ENCODE data around the gene CLIC6. TPM values are rescaled to one million over a fixed set of nuclear protein-coding genes. Genes with fewer than 3 reads are reported as not detected.

CLIC6 gene
- total and polyA plus RNA-seq, 5 donors from 2014 or later = not detected

- ATAC-seq (ENCODE audit: low read depth in 2 of 2) (no peak), DNase-seq (no peak)
- Mint-ChIP-seq H3K27ac (no peak overlapping the region), H3K36me3 (no peaks in the 10 kb centered on the region), H3K27me3 (peaks cover 49% of the 10 kb centered on the region), H3K4me3 (no peak overlapping the region), H3K4me1 (no peaks in the 10 kb centered on the region), H3K9me3 (peaks cover 0 to 2% (median 0%) of the 10 kb centered on the region in 7 donors)
- H3K9me3 ChIP-seq (ENCODE audit: control insufficient read depth in 2 of 2, low read length in 2 of 2) = no peaks in the 10 kb centered on the region
- H3K4me3 ChIP-seq (ENCODE audit: low read depth, low read length) = no peak overlapping the region
- H3K36me3 ChIP-seq (ENCODE audit: control insufficient read depth, insufficient read depth, low read length) = no peaks in the 10 kb centered on the region
- no peak overlapping the region for H3K27ac ChIP-seq (ENCODE audit: insufficient read depth, low read length, poor library complexity, severe bottlenecking)
- no peaks in the 10 kb centered on the region for H3K4me1 ChIP-seq (ENCODE audit: control insufficient read depth, insufficient read depth, low read length, poor library complexity, severe bottlenecking)
- H3K27me3 ChIP-seq (ENCODE audit: control insufficient read depth, insufficient read depth, low read length) = peaks cover 7% of the 10 kb centered on the region
Measured at GRCh38 chr21:34688715-34689114, 19.9 kb downstream of the CLIC6 start.

- peaks cover 5% of the 10 kb centered on the region for H3K27me3 ChIP-seq (ENCODE audit: control insufficient read depth, insufficient read depth, low read length)
- Mint-ChIP-seq H3K4me1 (no peaks in the 10 kb centered on the region), H3K27me3 (peaks cover 47% of the 10 kb centered on the region), H3K36me3 (no peaks in the 10 kb centered on the region), H3K4me3 (no peak overlapping the region), H3K9me3 (peaks cover 0 to 2% (median 0%) of the 10 kb centered on the region in 7 donors), H3K27ac (no peak overlapping the region)
- ATAC-seq (ENCODE audit: low read depth in 2 of 2) (no peak), DNase-seq (no peak)
- H3K9me3 ChIP-seq (ENCODE audit: control insufficient read depth in 2 of 2, low read length in 2 of 2) = no peaks in the 10 kb centered on the region
- H3K27ac ChIP-seq (ENCODE audit: insufficient read depth, low read length, poor library complexity, severe bottlenecking) = no peak overlapping the region
- H3K36me3 ChIP-seq (ENCODE audit: control insufficient read depth, insufficient read depth, low read length) = no peaks in the 10 kb centered on the region
- H3K4me3 ChIP-seq (ENCODE audit: low read depth, low read length) = no peak overlapping the region
- H3K4me1 ChIP-seq (ENCODE audit: control insufficient read depth, insufficient read depth, low read length, poor library complexity, severe bottlenecking) = no peaks in the 10 kb centered on the region
Measured at GRCh38 chr21:34690041-34690792, 21.4 kb downstream of the CLIC6 start.

- H3K27ac ChIP-seq (ENCODE audit: insufficient read depth, low read length, poor library complexity, severe bottlenecking) = no peak overlapping the region
- DNase-seq (no peak), ATAC-seq (ENCODE audit: low read depth in 2 of 2) (no peak)
- Mint-ChIP-seq H3K36me3 (no peaks in the 10 kb centered on the region), H3K9me3 (peaks cover 0 to 2% (median 0%) of the 10 kb centered on the region in 7 donors), H3K4me1 (peaks cover 0 to 4% (median 0%) of the 10 kb centered on the region in 4 donors), H3K27ac (no peak overlapping the region), H3K4me3 (no peak overlapping the region), H3K27me3 (peaks cover 45% of the 10 kb centered on the region)
- H3K36me3 ChIP-seq (ENCODE audit: control insufficient read depth, insufficient read depth, low read length) = no peaks in the 10 kb centered on the region
- H3K9me3 ChIP-seq (ENCODE audit: control insufficient read depth in 2 of 2, low read length in 2 of 2) = no peaks in the 10 kb centered on the region
- H3K27me3 ChIP-seq (ENCODE audit: control insufficient read depth, insufficient read depth, low read length) = peaks cover 5% of the 10 kb centered on the region
- H3K4me1 ChIP-seq (ENCODE audit: control insufficient read depth, insufficient read depth, low read length, poor library complexity, severe bottlenecking) = no peaks in the 10 kb centered on the region
- no peak overlapping the region for H3K4me3 ChIP-seq (ENCODE audit: low read depth, low read length)
Measured at GRCh38 chr21:34690793-34691175, 22.0 kb downstream of the CLIC6 start.

GRCh38 chr21:34691390-34692032 lies 22.7 kb downstream of the CLIC6 start:
- Mint-ChIP-seq H3K4me1 (peaks cover 0 to 4% (median 0%) of the 10 kb centered on the region in 4 donors), H3K27me3 (peaks cover 47% of the 10 kb centered on the region), H3K27ac (no peak overlapping the region), H3K9me3 (peaks cover 0 to 2% (median 0%) of the 10 kb centered on the region in 7 donors), H3K4me3 (no peak overlapping the region), H3K36me3 (no peaks in the 10 kb centered on the region)
- DNase-seq (no peak), ATAC-seq (ENCODE audit: low read depth in 2 of 2) (no peak)
- Histone ChIP-seq H3K36me3 (ENCODE audit: control insufficient read depth, insufficient read depth, low read length) (no peaks in the 10 kb centered on the region), H3K27me3 (ENCODE audit: control insufficient read depth, insufficient read depth, low read length) (peaks cover 5% of the 10 kb centered on the region), H3K27ac (ENCODE audit: insufficient read depth, low read length, poor library complexity, severe bottlenecking) (no peak overlapping the region), H3K4me1 (ENCODE audit: control insufficient read depth, insufficient read depth, low read length, poor library complexity, severe bottlenecking) (no peaks in the 10 kb centered on the region), H3K9me3 (ENCODE audit: control insufficient read depth in 2 of 2, low read length in 2 of 2) (no peaks in the 10 kb centered on the region), H3K4me3 (ENCODE audit: low read depth, low read length) (no peak overlapping the region)

DNA sequence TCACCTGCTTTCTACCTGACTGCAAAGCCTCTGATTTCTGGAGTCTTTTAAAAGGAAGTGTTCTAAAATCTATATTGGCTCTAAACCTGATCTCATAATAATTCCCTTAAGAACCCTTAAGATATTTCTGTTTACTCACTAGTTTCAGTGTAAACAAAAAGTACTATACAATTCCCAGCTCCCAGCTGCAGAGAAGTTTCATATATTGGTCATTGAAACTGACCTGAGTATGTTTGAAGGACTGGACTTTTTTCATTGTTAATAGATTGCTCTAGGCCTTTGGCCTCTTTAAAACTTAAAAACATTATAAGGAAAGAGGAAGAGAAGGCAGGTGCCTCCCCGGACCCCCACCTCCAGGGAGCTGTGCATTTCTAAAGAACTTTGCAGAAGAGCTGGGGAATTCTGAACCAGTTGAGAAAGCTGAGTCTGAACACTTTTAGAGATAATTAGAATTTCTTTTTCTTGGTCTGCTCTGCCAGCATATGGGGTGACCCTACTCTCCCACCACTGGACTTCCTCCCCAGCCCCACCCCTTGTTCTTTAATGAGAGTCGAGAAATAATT lies 23.7 kb downstream of the CLIC6 start:
- ATAC-seq (ENCODE audit: low read depth in 2 of 2) (no peak), DNase-seq (no peak)
- Mint-ChIP-seq H3K4me1 (peaks cover 0 to 4% (median 0%) of the 10 kb centered on the region in 4 donors), H3K9me3 (peaks cover 0 to 2% (median 0%) of the 10 kb centered on the region in 7 donors), H3K27me3 (peaks cover 47% of the 10 kb centered on the region), H3K36me3 (no peaks in the 10 kb centered on the region), H3K27ac (no peak overlapping the region), H3K4me3 (no peak overlapping the region)
- H3K9me3 ChIP-seq (ENCODE audit: control insufficient read depth in 2 of 2, low read length in 2 of 2) = no peaks in the 10 kb centered on the region
- H3K27me3 ChIP-seq (ENCODE audit: control insufficient read depth, insufficient read depth, low read length) = peaks cover 5% of the 10 kb centered on the region
- H3K4me3 ChIP-seq (ENCODE audit: low read depth, low read length) = no peak overlapping the region
- no peaks in the 10 kb centered on the region for H3K4me1 ChIP-seq (ENCODE audit: control insufficient read depth, insufficient read depth, low read length, poor library complexity, severe bottlenecking)
- no peak overlapping the region for H3K27ac ChIP-seq (ENCODE audit: insufficient read depth, low read length, poor library complexity, severe bottlenecking)
- H3K36me3 ChIP-seq (ENCODE audit: control insufficient read depth, insufficient read depth, low read length) = no peaks in the 10 kb centered on the region

- H3K27me3 ChIP-seq (ENCODE audit: control insufficient read depth, insufficient read depth, low read length) = peaks cover 5% of the 10 kb centered on the region
- no peak for ATAC-seq (ENCODE audit: low read depth in 2 of 2)
- no peaks in the 10 kb centered on the region for H3K36me3 ChIP-seq (ENCODE audit: control insufficient read depth, insufficient read depth, low read length)
- H3K9me3 ChIP-seq (ENCODE audit: control insufficient read depth in 2 of 2, low read length in 2 of 2) = no peaks in the 10 kb centered on the region
- peaks cover 0 to 4% (median 0%) of the 10 kb centered on the region in 4 donors for H3K4me1 Mint-ChIP-seq
- peaks cover 47% of the 10 kb centered on the region for H3K27me3 Mint-ChIP-seq
- no peak overlapping the region for H3K4me3 ChIP-seq (ENCODE audit: low read depth, low read length)
- DNase-seq = peak; percentile 16 to 69 (median 42)
- H3K36me3 Mint-ChIP-seq = no peaks in the 10 kb centered on the region
- H3K4me3 Mint-ChIP-seq = no peak overlapping the region
- no peaks in the 10 kb centered on the region for H3K4me1 ChIP-seq (ENCODE audit: control insufficient read depth, insufficient read depth, low read length, poor library complexity, severe bottlenecking)
- H3K27ac Mint-ChIP-seq = no peak overlapping the region
- peaks cover 0 to 2% (median 0%) of the 10 kb centered on the region in 7 donors for H3K9me3 Mint-ChIP-seq
- H3K27ac ChIP-seq (ENCODE audit: insufficient read depth, low read length, poor library complexity, severe bottlenecking) = no peak overlapping the region
Measured at GRCh38 chr21:34693192-34693810, 24.5 kb downstream of the CLIC6 start.

DNA sequence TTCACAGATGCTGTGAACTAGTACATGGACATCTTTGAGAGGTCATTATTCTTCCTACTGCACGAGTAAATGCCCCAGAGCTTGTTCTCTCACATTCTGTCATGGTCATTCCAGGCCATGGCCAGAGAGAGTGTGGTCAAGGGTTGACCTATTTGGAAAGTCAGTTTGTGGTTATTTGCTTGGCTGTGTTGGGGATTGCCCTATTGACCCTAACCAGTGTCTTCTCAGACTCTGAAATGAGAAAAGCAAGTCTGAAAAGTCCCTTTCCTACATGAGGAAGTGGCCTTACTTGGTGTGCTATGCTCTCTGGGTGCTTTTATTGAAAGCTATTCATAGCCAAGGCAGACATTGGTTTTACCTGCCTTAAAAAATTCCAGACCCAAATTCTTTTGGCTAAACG lies 26.6 kb downstream of the CLIC6 start:
- Histone ChIP-seq H3K27ac (ENCODE audit: insufficient read depth, low read length, poor library complexity, severe bottlenecking) (no peak overlapping the region), H3K27me3 (ENCODE audit: control insufficient read depth, insufficient read depth, low read length) (peaks cover 4% of the 10 kb centered on the region), H3K4me1 (ENCODE audit: control insufficient read depth, insufficient read depth, low read length, poor library complexity, severe bottlenecking) (no peaks in the 10 kb centered on the region), H3K36me3 (ENCODE audit: control insufficient read depth, insufficient read depth, low read length) (no peaks in the 10 kb centered on the region), H3K9me3 (ENCODE audit: control insufficient read depth in 2 of 2, low read length in 2 of 2) (no peaks in the 10 kb centered on the region), H3K4me3 (ENCODE audit: low read depth, low read length) (no peak overlapping the region)
- peaks cover 0 to 4% (median 0%) of the 10 kb centered on the region in 4 donors for H3K4me1 Mint-ChIP-seq
- H3K27me3 Mint-ChIP-seq = peaks cover 35% of the 10 kb centered on the region
- no peaks in the 10 kb centered on the region for H3K36me3 Mint-ChIP-seq
- H3K27ac Mint-ChIP-seq = no peak overlapping the region
- no peak for DNase-seq
- ATAC-seq (ENCODE audit: low read depth in 2 of 2) = no peak
- H3K4me3 Mint-ChIP-seq = no peak overlapping the region
- peaks cover 0 to 2% (median 0%) of the 10 kb centered on the region in 7 donors for H3K9me3 Mint-ChIP-seq

Data from CD4-positive, CD25-positive, alpha-beta regulatory T cell (primary cell).